ENCODE data around the gene ST6GALNAC1. TPM values are rescaled to one million over a fixed set of nuclear protein-coding genes. Genes with fewer than 3 reads are reported as not detected.

ST6GALNAC1 gene
- total and polyA plus RNA-seq, 2 of the 13 experiments (the other 11 are each of a cell fraction or from before 2014, with no cell fraction given): not detected

GRCh38 chr17:76633628-76634328 lies 9.8 kb downstream of the ST6GALNAC1 start (continued):
- TF ChIP-seq ZNF644 (CRISPR knock-in tag; IDR thresholded peaks at IDR 0.05; ENCODE audit: low read depth): 0 out of 2 replicates have a peak, but pooled peaks have one; percentile 38
- TF ChIP-seq ZSCAN22 (CRISPR knock-in tag; IDR thresholded peaks at IDR 0.05): no peak
- no peak for TF ChIP-seq ZNF383 (CRISPR knock-in tag; IDR thresholded peaks at IDR 0.05; ENCODE audit: borderline replicate concordance)
- 0 out of 2 replicates have a peak, but pooled peaks have one; percentile 19 for TF ChIP-seq TFE3 (CRISPR knock-in tag; IDR thresholded peaks at IDR 0.05)
- TF ChIP-seq ZBTB7B (CRISPR knock-in tag; IDR thresholded peaks at IDR 0.05): no peak
- TF ChIP-seq HCFC1 (IDR thresholded peaks at IDR 0.05; ENCODE audit: low read depth, low read length): no peak
- no peak for TF ChIP-seq TOE1 (CRISPR knock-in tag; IDR thresholded peaks at IDR 0.05)
- TF ChIP-seq, protein P1, sequence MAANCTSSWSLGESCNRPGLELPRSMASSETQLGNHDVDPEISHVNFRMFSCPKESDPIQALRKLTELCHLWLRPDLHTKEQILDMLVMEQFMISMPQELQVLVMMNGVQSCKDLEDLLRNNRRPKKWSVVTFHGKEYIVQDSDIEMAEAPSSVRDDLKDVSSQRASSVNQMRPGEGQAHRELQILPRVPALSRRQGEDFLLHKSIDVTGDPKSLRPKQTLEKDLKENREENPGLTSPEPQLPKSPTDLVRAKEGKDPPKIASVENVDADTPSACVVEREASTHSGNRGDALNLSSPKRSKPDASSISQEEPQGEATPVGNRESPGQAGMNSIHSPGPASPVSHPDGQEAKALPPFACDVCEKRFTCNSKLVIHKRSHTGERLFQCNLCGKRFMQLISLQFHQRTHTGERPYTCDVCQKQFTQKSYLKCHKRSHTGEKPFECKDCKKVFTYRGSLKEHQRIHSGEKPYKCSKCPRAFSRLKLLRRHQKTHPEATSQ (CRISPR knock-in tag; IDR thresholded peaks at IDR 0.05; ENCODE audit: borderline replicate concordance): peak; percentile 25; the same call in 1 of the 2 replicates
- TF ChIP-seq ZNF674 (CRISPR knock-in tag; IDR thresholded peaks at IDR 0.05; ENCODE audit: low read depth): no peak
- TF ChIP-seq NFKB2 (CRISPR knock-in tag; IDR thresholded peaks at IDR 0.05; ENCODE audit: borderline replicate concordance): 0 out of 2 replicates have a peak, but pooled peaks have one; percentile 19
- no peak for TF ChIP-seq ZFP62 (CRISPR knock-in tag; IDR thresholded peaks at IDR 0.05)
- TF ChIP-seq PRMT3 (CRISPR knock-in tag; IDR thresholded peaks at IDR 0.05; ENCODE audit: borderline replicate concordance, low read depth): no peak
- no peak for TF ChIP-seq ZUFSP (CRISPR knock-in tag; IDR thresholded peaks at IDR 0.05; ENCODE audit: borderline replicate concordance)
- TF ChIP-seq, protein P2, sequence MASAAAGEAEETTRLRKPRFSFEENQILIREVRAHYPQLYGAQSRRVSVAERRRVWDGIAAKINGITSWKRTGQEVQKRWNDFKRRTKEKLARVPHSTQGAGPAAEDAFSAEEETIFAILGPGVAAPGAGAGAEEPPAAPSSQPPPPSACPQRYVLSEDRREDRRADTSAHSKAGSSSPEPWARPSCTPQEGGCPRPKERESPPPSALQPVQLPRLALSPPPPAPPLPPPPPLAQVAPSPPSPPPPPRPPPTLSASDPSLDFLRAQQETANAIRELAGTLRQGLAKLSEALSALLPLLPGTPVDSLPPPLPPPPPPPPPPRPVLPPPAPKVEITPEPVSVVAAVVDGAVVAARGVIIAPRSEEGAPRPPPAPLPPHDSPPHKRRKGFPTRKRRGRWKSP (CRISPR knock-in tag; IDR thresholded peaks at IDR 0.05): no peak
- TF ChIP-seq, protein P3, sequence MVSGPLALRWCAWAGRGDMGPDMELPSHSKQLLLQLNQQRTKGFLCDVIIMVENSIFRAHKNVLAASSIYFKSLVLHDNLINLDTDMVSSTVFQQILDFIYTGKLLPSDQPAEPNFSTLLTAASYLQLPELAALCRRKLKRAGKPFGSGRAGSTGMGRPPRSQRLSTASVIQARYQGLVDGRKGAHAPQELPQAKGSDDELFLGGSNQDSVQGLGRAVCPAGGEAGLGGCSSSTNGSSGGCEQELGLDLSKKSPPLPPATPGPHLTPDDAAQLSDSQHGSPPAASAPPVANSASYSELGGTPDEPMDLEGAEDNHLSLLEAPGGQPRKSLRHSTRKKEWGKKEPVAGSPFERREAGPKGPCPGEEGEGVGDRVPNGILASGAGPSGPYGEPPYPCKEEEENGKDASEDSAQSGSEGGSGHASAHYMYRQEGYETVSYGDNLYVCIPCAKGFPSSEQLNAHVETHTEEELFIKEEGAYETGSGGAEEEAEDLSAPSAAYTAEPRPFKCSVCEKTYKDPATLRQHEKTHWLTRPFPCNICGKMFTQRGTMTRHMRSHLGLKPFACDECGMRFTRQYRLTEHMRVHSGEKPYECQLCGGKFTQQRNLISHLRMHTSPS (CRISPR knock-in tag; IDR thresholded peaks at IDR 0.05; ENCODE audit: low read depth): no peak
- no peak for TF ChIP-seq ZNF24 (IDR thresholded peaks at IDR 0.05)
- no peak for TF ChIP-seq CENPX (CRISPR knock-in tag; IDR thresholded peaks at IDR 0.05)
- no peak for TF ChIP-seq ZSCAN30 (CRISPR knock-in tag; IDR thresholded peaks at IDR 0.05)
- TF ChIP-seq, protein P4, sequence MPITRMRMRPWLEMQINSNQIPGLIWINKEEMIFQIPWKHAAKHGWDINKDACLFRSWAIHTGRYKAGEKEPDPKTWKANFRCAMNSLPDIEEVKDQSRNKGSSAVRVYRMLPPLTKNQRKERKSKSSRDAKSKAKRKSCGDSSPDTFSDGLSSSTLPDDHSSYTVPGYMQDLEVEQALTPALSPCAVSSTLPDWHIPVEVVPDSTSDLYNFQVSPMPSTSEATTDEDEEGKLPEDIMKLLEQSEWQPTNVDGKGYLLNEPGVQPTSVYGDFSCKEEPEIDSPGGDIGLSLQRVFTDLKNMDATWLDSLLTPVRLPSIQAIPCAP (CRISPR knock-in tag; IDR thresholded peaks at IDR 0.05; ENCODE audit: low read depth): no peak
- TF ChIP-seq ZNF879 (CRISPR knock-in tag; IDR thresholded peaks at IDR 0.05): no peak
- 0 out of 2 replicates have a peak, but pooled peaks have one; percentile 31 for TF ChIP-seq THAP11 (CRISPR knock-in tag; IDR thresholded peaks at IDR 0.05)
- no peak for TF ChIP-seq ZNF431 (CRISPR knock-in tag; IDR thresholded peaks at IDR 0.05; ENCODE audit: borderline replicate concordance, low read depth)

Measured in HepG2 (cell line).